Activated gamma-delta T cell treated with Interleukin-2 at 50 U/mL for 16 hours (primary cell): Measurements from ENCODE around the gene KIAA1614.

Experiments used
- DNase-seq: peaks from one replicate; pipeline ENCODE4 v3.0.0-alpha.2; 2020

KIAA1614 gene

GRCh38 chr1:180925471-180926051, 12.9 kb downstream of the KIAA1614 start:
- no peak for DNase-seq

- no peak for DNase-seq
Measured at GRCh38 chr1:180926164-180926981, 13.7 kb downstream of the KIAA1614 start.

GRCh38 chr1:180927348-180927747, 14.7 kb downstream of the KIAA1614 start:
- no peak for DNase-seq

- no peak for DNase-seq
Measured at GRCh38 chr1:180927841-180928240, 15.1 kb downstream of the KIAA1614 start.

GRCh38 chr1:180928331-180929230, 15.9 kb downstream of the KIAA1614 start:
- no peak for DNase-seq

GRCh38 chr1:180929389-180929788, 16.7 kb downstream of the KIAA1614 start:
- DNase-seq, result no peak

GRCh38 chr1:180930687-180931086, 18.0 kb downstream of the KIAA1614 start:
- DNase-seq, result no peak

GRCh38 chr1:180931529-180931928, 18.8 kb downstream of the KIAA1614 start:
- no peak for DNase-seq

GRCh38 chr1:180932378-180932777, 19.7 kb downstream of the KIAA1614 start:
- no peak for DNase-seq

- DNase-seq, result no peak
Measured at GRCh38 chr1:180933141-180933540, 20.4 kb downstream of the KIAA1614 start.

GRCh38 chr1:180934563-180934962, 21.9 kb downstream of the KIAA1614 start:
- no peak for DNase-seq

GRCh38 chr1:180935326-180936109, 22.8 kb downstream of the KIAA1614 start:
- DNase-seq, result no peak

GRCh38 chr1:180936110-180937011, 23.7 kb downstream of the KIAA1614 start:
- DNase-seq, result no peak

GRCh38 chr1:180937012-180937372, 24.3 kb downstream of the KIAA1614 start:
- DNase-seq, result no peak

- no peak for DNase-seq
Measured at GRCh38 chr1:180937624-180938225, 25.0 kb downstream of the KIAA1614 start.

GRCh38 chr1:180939073-180939710, 26.5 kb downstream of the KIAA1614 start:
- DNase-seq, result no peak

GRCh38 chr1:180939711-180940103, 27.0 kb downstream of the KIAA1614 start:
- DNase-seq, result no peak

GRCh38 chr1:180940445-180940844, 27.7 kb downstream of the KIAA1614 start:
- DNase-seq, result no peak

- no peak for DNase-seq
Measured at GRCh38 chr1:180941518-180942275, 29.0 kb downstream of the KIAA1614 start.

- no peak for DNase-seq
Measured at GRCh38 chr1:180945151-180945550, 32.5 kb downstream of the KIAA1614 start.
